ENCODE data around the gene SLC35F3. TPM values are rescaled to one million over a fixed set of nuclear protein-coding genes. Genes with fewer than 3 reads are reported as not detected.

Gene SLC35F3
- polyA plus RNA-seq, 1 of the 3 experiments (the other 2 are of a cell fraction), result 0.87 TPM

- no peaks in the 10 kb centered on the region for H3F3A ChIP-seq (replicated peaks; ENCODE audit: insufficient read depth)
- no peak overlapping the region for H3K27ac ChIP-seq (ENCODE audit: low read depth in 2 of 2, low read length in 1 of 2)
- no peaks in the 10 kb centered on the region for H3K9me3 ChIP-seq
- no peaks in the 10 kb centered on the region for H3K27me3 ChIP-seq (ENCODE audit: insufficient read depth)
- H3K36me3 ChIP-seq (replicated peaks in 1 of 2; ENCODE audit: control insufficient read depth in 1 of 2, insufficient read depth in 2 of 2, low read length in 1 of 2), result no peaks in the 10 kb centered on the region
- H3K9me2 ChIP-seq, result no peaks in the 10 kb centered on the region
- 65% methylated on average over 7 of the region's 9 CpGs for WGBS (ENCODE audit: low lambda C conversion rate)
- ChIA-PET CTCF (interaction anchor here (1.1 to 1.5 kb wide), 2 partner anchors 27 to 76 kb away, joined by 3 to 4 read pairs; no protein-coding TSS in a partner anchor), POLR2A (no interaction called here)
- H2AFZ ChIP-seq (ENCODE audit: low read depth), result no peak overlapping the region
- no peaks in the 10 kb centered on the region for H3K79me2 ChIP-seq (ENCODE audit: insufficient read depth)
- H4K20me1 ChIP-seq (ENCODE audit: insufficient read depth), result no peaks in the 10 kb centered on the region
- peaks cover 0 to 12% of the 10 kb centered on the region in 2 experiments; a peak in 1 of 4 replicates for H3K4me1 ChIP-seq (ENCODE audit: control insufficient read depth in 1 of 2, insufficient read depth in 2 of 2, low read depth in 1 of 2, low read length in 1 of 2)
- H3K4me3 ChIP-seq (ENCODE audit: low read depth in 2 of 2, low read length in 1 of 2), result no peak overlapping the region
- DNase-seq, result no peak
- no peak for TF ChIP-seq MEF2A (IDR thresholded peaks at IDR 0.05; ENCODE audit: borderline replicate concordance, low read depth)
- no peak overlapping the region for H3K9ac ChIP-seq
- no peak overlapping the region for H3K4me2 ChIP-seq
These were observed 335.5 kb downstream of the SLC35F3 start for GRCh38 chr1:234239936-234240335.

DNA sequence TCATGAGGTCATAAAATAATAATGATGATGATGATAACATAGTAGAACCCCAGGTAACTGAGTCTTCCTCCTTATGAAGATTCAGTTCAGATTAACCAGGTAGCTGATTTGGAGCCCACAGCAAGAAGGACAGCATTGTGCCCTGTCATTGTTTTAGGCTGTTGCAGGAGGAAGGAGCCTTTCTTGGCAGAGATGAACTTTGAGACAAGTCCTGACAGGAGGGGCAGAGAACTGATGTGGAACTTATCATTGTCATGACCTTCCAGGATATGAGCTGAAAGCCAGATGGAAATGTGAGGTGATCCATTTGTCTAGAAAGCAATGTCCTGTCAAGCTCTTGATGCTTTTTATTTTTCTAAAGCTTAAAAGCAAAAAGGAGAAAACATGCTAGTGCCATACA is 336.2 kb downstream of the SLC35F3 start:
- Histone ChIP-seq H3K79me2 (ENCODE audit: insufficient read depth) (no peaks in the 10 kb centered on the region), H4K20me1 (ENCODE audit: insufficient read depth) (no peaks in the 10 kb centered on the region), H2AFZ (ENCODE audit: low read depth) (no peak overlapping the region), H3K36me3 (replicated peaks in 1 of 2; ENCODE audit: control insufficient read depth in 1 of 2, insufficient read depth in 2 of 2, low read length in 1 of 2) (no peaks in the 10 kb centered on the region), H3K9ac (no peak overlapping the region), H3K9me3 (no peaks in the 10 kb centered on the region), H3K27ac (ENCODE audit: low read depth in 2 of 2, low read length in 1 of 2) (no peak overlapping the region), H3K9me2 (no peaks in the 10 kb centered on the region), H3K4me2 (no peak overlapping the region), H3K27me3 (ENCODE audit: insufficient read depth) (no peaks in the 10 kb centered on the region), H3F3A (replicated peaks; ENCODE audit: insufficient read depth) (no peaks in the 10 kb centered on the region), H3K4me1 (ENCODE audit: control insufficient read depth in 1 of 2, insufficient read depth in 2 of 2, low read depth in 1 of 2, low read length in 1 of 2) (peaks cover 0 to 7% of the 10 kb centered on the region in 2 experiments; a peak in 1 of 4 replicates), H3K4me3 (ENCODE audit: low read depth in 2 of 2, low read length in 1 of 2) (no peak overlapping the region)
- POLR2A ChIA-PET, result no interaction called here
- TF ChIP-seq RCOR1 (IDR thresholded peaks at IDR 0.05; ENCODE audit: low read length) (no peak), MAX (IDR thresholded peaks at IDR 0.05; ENCODE audit: low read depth) (no peak), EZH2phosphoT487 (IDR thresholded peaks at IDR 0.05; ENCODE audit: borderline replicate concordance, low read depth) (no peak), EP300 (IDR thresholded peaks at IDR 0.05; ENCODE audit: borderline replicate concordance in 1 of 2, low read depth in 1 of 2, low read length in 1 of 2) (no peak), GABPA (IDR thresholded peaks at IDR 0.05; ENCODE audit: low read depth) (no peak), SMC3 (IDR thresholded peaks at IDR 0.05; ENCODE audit: low read depth, low read length) (no peak), TAF1 (IDR thresholded peaks at IDR 0.05; ENCODE audit: borderline replicate concordance, low read depth, low read length) (no peak), FOXM1 (IDR thresholded peaks at IDR 0.05; ENCODE audit: low read depth) (no peak)
- TF ChIP-seq, protein P1, sequence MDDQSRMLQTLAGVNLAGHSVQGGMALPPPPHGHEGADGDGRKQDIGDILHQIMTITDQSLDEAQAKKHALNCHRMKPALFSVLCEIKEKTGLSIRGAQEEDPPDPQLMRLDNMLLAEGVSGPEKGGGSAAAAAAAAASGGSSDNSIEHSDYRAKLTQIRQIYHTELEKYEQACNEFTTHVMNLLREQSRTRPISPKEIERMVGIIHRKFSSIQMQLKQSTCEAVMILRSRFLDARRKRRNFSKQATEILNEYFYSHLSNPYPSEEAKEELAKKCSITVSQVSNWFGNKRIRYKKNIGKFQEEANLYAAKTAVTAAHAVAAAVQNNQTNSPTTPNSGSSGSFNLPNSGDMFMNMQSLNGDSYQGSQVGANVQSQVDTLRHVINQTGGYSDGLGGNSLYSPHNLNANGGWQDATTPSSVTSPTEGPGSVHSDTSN (IDR thresholded peaks at IDR 0.05), result no peak
- TF ChIP-seq, protein P2, sequence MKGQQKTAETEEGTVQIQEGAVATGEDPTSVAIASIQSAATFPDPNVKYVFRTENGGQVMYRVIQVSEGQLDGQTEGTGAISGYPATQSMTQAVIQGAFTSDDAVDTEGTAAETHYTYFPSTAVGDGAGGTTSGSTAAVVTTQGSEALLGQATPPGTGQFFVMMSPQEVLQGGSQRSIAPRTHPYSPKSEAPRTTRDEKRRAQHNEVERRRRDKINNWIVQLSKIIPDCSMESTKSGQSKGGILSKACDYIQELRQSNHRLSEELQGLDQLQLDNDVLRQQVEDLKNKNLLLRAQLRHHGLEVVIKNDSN (IDR thresholded peaks at IDR 0.05; ENCODE audit: borderline replicate concordance, low read depth), result no peak
- CTCF ChIA-PET, result interaction anchor here (0.6 kb wide), 1 partner anchor 913 kb away, joined by 3 read pairs; no protein-coding TSS in a partner anchor
- DNase-seq, result no peak

All from SK-N-SH (cell line).